ENCODE data around the gene C5.
"Not testable (repeated sequence)": the region's sequence is repeated elsewhere in the genome, so short reads cannot be mapped to it uniquely, and the experiment has no call there.

The C5 gene

DNA sequence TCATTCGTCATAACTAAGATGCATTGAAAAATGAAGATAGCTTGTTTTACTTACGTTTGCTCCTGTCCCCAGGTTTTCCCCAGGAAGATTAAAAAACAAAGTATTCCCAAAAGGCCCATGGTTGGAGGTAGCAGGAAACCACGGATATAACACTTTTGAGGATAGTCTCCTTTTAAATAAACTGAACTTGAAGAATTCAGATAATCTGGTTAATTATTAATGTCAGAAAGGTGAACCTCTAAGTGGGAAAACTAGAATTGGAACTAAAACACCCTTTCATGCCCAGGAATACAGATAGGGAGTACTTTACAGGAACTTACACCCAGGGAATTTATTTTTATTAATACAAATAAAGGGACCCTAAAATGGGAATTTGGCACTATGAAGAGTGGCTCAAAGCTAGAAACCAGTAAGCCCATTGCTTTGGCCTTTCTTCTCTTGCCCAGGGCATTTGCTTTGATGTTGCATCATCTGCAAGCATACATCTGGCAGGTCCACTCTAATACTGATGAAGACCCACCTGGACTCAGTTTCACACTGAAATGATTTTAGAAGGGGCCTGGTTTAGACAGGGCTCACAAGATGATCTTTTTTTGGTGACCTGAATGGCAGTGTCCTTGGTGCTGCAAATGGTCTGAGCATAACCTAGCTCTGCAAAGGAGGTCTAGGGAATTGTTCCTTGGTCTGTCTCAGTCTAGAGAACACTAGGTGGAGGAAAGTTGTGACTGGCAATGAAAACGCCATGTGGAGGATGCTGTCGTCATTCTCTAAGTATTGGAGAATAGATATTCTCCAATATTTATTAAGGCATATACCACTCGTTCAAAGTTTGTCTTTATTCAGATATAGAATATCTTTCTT, at the start of gene C5:
C5 (minus strand) TSS at position 148 of the 861 bp plus-strand sequence; CDS start at position 119, 29 bp downstream.
- in situ Hi-C loops (cut with MboI; ENCODE audit: low sequenced_read_pairs), result no loop called here

DNA sequence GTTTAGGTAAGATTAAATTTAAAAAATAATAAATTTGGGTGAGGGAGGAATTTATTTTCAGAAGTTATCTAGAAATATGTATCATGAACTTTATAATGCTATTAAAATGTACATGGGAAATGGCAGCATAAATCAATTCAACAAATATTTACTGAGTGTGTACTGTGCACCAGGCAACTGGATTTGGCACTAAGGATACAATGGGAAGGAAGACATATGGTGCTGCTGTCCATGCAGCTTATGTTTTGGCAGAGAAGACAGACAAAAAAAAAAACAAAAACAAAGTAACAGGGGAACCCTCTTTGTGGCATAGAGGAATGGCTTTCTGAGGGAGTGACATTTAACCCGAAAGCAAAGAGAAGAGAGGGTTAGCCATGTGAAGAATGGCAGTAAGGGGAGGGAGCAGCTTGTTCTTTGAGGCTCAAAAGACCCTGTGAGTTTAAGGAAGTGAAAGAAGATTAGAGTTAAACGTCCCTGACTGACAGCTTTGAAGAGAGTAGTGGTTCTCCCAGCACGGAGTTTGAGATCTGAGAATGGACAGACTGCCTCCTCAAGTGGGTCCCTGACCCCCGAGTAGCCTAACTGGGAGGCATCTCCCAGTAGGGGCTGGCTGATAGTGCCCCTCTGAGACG, 48.6 kb upstream of the C5 start:
- in situ Hi-C loops (cut with MboI; ENCODE audit: low sequenced_read_pairs), result no loop called here

DNA sequence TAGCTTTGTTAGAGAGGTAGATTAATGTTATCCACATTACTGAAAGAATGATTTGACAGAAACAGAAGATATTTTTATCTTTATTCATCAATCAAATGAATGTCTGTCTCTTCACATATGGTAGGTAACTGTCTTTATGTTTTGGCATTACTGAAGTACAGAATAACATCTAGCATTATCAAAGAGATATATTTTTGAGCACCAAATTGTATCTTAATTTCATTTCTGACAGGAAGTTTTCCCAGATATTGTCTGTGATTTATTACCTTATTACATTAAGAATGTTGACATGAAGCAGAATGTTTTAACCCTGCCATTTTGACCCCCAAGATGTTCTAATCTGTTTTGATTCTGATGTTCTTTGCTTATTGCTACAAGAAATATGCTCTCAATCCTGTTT, 45.0 kb upstream of the C5 start:
- in situ Hi-C loops (cut with MboI; ENCODE audit: low sequenced_read_pairs), result no loop called here

DNA sequence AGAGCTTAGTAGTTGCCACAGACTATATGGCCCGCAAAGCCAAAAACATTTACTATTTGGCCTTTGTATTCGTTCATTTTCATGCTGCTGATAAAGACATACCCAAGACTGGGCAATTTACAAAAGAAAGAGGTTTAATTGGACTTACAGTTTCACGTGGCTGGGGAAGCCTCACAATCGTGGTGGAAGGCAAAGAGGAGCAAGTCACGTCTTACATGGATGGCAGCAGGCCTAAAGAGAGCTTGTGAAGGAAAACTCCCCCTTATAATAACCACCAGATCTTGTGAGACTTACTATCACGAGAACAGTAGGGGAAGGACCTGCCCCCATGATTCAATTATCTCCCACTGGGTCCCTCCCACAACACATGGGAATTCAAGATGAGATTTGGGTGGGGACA, 40.7 kb upstream of the C5 start:
- in situ Hi-C loops (cut with MboI; ENCODE audit: low sequenced_read_pairs), result not testable (repeated sequence)

DNA sequence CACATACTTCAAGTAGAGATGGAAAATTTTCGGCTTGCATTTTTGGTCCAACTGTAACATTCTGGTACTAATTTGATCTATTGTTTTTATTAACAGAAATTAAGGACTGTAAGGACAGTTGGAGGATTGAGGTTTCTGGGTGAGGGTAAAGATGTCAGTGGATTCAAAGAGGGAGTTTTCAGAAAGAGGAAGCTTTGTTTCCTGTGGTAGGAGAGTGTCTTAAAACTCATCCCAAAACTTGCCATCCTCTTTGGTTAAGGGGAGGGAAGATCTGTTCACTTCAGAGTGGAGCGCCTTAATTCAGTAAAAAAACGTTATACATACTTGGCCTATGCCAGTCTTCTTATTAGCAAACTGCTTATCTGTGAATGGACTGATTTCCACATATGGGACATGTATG, 38.5 kb upstream of the C5 start:
- in situ Hi-C loops (cut with MboI; ENCODE audit: low sequenced_read_pairs), result no loop called here

DNA sequence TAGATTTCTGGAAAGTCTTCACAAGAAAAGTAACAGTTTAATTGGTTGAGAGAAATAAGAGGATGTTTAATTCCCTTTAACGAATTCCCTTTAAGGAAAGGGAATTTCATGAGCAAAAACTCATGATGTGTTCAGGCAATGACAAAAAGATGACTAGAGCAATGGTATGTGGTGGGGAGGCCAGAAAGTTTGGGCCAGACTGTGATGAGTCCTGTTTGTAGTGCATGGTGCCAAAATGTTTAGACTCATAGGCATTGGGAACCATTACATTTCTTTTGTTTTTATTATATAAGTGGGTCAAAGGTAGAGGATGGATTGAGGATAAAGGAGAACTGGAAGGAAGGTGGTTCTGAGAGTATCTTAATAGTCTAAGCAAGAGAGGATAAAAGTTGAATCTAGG, 35.6 kb upstream of the C5 start:
- in situ Hi-C loops (cut with MboI; ENCODE audit: low sequenced_read_pairs), result no loop called here

DNA sequence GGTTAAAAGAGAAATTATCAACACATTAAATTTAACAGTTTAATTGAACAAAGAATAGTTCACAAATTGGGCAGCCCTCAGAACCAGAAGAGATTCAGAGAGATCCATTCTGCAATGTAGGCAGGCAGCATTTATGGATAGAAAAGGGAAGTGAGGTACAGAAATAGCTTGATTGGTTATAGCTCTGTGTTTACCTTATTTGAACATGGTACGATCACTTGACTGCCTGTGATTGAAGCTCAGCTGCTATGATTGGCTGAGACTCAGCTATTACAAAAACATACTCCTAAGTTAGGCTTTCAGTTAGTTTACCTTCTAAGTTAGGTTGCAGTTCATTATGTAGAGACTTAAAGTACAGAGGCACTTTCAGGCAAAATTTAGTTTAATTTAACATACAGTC, 32.0 kb upstream of the C5 start:
- in situ Hi-C loops (cut with MboI; ENCODE audit: low sequenced_read_pairs), result no loop called here

DNA sequence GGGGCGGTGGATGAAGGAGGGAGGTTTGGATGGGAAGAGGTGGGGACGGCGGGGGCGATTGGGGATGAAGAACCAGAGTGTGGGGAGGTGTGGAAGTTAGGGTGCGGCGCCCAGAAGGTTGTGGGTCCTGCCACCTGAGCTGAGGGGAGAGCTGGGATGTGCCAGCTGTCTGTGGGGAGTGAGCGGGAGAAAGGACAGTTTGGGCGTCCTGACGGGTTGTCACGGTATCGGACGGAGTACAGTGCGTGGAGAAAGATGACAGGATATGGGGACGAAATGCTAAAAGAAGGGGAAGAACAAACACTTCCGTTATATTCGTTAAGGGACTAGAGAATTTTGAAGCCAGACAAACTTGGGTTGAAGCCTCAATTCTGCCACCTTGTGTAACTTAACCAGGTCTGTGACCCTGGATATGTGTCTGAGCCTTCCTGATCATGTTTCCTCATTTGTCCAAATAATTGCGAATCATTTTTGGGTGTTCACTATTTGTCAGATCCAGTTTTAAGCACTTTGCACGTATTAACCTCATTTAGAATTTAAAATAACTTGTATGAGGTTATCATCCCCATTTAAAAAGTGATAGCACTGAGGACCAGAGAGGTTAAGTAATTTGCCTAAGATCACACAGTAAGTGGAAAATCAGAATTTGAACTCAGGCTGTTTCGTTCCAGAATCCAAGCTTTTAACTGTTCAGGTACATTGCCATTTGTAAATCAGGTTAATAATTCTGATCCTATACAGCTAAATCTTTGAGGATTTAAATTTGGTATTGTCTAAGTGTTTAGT, 25.4 kb upstream of the C5 start:
- in situ Hi-C loops (cut with MboI; ENCODE audit: low sequenced_read_pairs), result no loop called here

DNA sequence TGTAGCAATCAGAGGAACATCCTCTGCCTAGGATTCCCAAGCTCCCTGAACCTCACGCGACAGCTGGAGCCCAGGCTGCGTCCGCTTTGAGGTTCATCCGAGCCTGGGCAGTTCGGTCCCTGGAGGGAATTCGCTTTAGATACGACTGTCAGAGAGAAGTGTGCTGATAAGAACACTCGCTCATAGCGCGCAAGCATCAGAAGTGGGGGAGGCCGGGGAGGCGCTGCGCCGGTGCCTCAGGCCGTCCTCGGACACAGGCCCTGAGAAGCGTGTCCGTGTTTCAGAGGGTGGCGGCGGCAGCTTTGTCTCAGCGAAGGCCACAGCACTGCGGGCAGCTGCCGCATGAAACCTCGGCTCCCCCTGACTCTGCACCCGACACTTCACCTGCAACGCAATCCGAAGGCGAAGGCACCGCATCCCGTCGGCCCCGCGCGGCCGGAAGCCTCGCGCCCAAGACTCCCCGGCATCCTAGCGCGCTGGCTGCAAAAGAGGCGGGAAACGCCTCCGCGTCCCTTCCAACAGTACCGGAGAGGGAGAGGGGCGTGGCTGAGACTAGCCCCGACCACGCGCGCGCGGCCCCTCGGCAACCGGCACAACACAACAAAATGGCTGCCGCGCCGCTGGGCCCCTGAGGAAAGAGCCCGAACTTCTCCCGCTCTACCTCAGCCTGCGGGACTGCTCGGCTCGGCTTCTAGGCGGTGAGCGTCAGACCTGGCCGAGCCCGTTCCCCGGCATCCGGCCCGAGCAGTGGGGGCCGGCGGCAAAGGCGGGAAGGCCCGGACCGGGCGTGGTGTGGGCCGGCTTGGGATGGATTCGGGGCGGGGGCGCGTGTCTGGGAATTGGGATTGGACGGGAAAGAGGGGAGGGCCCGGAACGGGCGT, 24.5 kb upstream of the C5 start, which contains the start of gene CNTRL:
CNTRL (plus strand) TSS at position 586 of the 881 bp plus-strand sequence. CDS start 13,372 bp downstream, outside the sequence.
- in situ Hi-C loops (cut with MboI; ENCODE audit: low sequenced_read_pairs), result no loop called here

DNA sequence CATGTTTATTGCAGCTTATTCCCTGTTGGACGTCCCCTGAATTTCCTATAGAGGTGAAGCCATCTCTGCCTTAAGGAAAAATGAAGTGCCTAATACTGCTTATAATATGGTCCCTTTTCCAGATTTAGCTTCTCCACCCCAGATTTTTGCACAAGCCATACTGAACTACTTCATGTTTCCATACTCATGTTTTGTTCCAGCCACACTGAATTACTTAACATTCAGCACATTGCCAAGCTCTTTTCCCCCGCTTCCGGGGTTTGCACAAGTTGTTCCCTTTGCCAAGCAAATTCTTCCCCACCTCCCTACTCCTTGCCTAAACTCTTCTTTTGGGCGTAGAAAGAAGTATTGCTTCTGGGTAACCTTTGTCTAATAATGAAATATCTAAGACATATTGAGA, 23.0 kb upstream of the C5 start:
- in situ Hi-C loops (cut with MboI; ENCODE audit: low sequenced_read_pairs), result no loop called here

DNA sequence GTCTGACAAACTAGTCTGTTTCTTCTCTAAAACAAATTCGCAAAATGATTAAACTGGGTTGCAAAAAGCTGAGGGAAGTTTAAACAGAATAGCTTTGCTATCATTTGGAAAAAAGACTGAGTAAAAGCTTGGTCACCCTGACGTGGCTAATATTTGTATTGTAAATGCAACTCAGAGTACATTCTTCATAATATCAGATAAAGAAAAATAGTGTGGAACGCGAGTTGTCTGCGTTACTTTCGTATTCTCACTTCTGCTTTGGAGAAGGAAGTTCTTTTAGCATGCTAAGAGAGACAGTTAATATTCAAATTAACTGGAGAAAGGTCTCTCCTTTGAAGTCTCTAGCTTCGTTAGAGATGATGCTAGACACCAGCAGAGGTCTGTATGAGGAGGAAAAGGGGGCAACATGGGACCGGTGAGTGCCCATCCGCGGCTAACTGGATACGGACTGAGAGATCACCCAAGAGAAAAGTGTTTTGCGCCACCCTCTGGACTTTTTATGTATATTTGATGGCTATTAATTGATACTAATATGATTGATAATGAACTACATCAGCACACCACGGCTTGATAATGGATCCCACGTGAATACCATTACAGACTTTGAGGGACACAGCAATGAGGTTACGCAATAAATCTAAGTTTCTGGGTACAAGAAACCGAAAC, 21.8 kb upstream of the C5 start:
- in situ Hi-C loops (cut with MboI; ENCODE audit: low sequenced_read_pairs), result no loop called here

DNA sequence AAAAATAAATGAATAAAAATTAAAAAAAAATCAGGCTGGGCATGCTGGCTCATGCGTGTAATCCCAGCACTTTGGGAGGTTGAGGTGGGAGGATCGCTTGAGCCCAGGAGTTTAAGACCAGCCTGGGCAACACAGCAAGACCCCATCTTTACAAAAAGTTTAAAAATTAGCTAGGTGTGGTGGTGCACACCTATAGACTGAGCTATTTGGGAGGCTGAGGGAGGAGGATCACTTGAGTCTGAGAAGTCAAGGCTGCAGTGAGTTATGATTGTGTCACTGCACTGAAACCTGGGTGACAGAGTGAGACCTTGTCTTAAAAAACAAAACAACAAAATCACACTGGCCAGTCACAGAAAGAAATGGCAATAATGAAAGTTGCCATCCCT, 21.3 kb upstream of the C5 start:
- in situ Hi-C loops (cut with MboI; ENCODE audit: low sequenced_read_pairs), result no loop called here

DNA sequence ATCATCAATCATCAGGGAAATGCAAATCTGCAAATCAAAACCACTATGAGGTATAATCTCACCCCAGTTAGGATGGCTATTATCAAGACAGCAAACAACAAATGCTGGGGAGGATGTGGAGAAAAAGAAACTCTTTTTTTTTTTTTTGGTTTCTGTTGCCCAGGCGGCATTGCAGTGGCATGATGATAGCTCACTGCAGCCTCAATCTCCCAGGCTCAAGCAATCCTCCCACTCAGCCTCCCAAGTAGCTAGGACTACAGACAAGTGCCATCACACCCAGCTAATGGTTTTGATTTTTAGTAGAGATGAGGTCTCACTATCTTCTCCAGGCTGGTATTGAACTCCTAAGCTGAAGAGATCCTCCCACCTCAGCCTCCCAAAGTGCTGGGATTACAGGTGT, 19.3 kb upstream of the C5 start:
- in situ Hi-C loops (cut with MboI; ENCODE audit: low sequenced_read_pairs), result loop anchor here (10.0 kb wide), 1 partner anchor 315 kb away; no protein-coding TSS in a partner anchor

DNA sequence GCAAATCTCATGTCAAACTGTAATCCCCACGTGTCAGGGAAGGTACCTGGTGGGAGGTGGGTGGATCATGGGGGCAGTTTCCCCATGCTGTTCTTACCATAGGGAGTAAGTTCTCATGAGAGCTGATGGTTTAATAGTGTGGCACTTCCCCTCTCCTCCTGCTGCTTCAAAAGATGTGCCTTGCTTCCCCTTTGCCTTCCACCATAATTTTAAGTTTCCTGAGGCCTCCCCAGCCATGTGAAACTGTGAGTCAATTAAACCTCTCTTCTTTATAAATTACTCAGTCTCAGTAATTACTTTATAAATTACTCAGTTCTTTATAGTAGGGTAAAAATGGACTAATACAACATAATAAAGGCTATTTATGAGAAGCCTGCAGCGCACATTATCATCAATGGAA, 17.6 kb upstream of the C5 start:
- in situ Hi-C loops (cut with MboI; ENCODE audit: low sequenced_read_pairs), result loop anchor here (10.0 kb wide), 1 partner anchor 313 kb away; no protein-coding TSS in a partner anchor

DNA sequence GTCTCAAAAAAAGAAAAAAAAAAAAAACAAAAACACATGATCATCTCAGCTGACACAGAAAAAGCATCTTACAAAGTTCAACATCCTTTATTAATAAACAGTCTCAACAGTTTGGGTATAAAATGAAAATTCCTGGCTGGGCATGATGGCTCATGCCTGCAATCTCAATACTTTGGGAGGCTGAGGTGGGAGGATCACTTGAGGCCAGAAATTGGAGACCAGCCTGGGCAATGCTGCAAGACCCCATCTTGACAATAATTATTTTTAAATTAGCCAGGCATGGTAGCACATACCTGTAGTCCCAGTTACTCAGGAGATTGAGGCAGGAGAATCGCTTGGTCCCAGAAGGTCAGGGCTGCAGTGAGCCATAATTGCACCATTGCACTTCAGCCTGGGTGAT, 16.8 kb upstream of the C5 start:
- in situ Hi-C loops (cut with MboI; ENCODE audit: low sequenced_read_pairs), result loop anchor here (10.0 kb wide), 1 partner anchor 312 kb away; no protein-coding TSS in a partner anchor

DNA sequence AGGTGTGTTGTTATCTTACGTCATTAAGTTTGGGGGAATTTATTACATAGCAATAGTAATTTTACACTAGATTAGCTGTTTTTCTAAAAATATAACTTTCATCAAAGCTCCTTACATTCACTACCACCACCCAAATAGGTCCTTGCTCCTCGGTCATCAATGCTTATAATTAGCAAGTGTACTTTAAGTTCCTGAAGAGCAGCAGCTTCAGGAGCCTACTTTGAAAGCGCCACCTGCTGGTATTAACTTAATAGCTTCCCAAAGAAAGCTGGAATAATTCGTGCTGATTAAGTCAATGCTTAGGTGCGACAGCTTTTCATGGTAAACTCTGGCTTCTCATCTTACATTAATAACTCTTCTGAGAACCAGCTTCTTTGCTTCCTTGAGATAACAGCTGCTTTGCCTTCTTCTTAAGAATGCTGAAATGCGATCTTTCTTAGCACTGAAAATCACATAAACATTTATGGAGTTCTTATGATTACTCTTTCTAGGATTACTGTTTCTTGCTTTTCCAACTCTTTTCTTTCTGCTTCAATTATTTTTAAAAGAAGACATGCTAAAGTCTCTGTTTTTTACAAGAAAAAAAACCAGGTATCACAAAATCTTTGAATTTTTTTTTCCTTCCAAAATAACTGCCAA, 10.0 kb upstream of the C5 start:
- in situ Hi-C loops (cut with MboI; ENCODE audit: low sequenced_read_pairs), result loop anchor here (10.0 kb wide), 1 partner anchor 305 kb away; no protein-coding TSS in a partner anchor

DNA sequence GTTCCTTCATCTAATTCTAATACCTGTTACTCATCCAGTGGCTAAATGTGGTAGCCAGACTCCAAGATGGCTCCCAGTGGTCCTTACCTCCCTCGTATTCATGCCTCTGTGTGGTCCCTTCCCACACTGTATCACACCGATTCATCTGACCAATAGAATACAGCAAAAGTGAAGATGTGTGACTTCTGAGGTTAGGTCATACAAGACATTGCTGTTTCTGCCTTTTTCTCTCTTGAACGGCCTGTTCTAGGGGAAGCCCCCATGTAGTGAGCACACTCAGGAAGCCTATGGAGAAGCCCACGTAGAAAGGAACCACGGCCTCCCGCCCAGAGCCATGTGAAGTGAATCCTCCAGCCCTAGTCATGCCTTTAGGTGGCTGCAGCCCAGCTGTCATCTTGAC, 9.4 kb upstream of the C5 start:
- in situ Hi-C loops (cut with MboI; ENCODE audit: low sequenced_read_pairs), result no loop called here

DNA sequence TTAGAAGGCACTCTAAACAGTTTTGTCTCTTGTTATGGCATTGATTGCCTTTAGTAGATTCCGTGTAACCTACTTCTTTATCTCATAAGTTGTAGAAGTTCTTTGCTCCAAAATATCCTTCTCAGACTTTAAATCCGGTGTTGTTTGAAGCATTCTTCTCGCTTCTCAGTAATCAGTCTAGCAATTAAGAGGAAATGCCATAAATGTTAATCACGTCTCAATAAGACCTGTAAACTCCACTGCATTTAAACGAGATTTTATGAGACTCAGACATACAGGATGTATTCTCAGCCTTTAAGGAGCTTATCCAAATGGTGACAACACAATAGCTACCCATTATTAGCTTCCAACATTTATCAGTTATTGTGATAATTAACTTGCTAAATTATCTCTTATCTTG, 7.7 kb upstream of the C5 start:
- in situ Hi-C loops (cut with MboI; ENCODE audit: low sequenced_read_pairs), result no loop called here

DNA sequence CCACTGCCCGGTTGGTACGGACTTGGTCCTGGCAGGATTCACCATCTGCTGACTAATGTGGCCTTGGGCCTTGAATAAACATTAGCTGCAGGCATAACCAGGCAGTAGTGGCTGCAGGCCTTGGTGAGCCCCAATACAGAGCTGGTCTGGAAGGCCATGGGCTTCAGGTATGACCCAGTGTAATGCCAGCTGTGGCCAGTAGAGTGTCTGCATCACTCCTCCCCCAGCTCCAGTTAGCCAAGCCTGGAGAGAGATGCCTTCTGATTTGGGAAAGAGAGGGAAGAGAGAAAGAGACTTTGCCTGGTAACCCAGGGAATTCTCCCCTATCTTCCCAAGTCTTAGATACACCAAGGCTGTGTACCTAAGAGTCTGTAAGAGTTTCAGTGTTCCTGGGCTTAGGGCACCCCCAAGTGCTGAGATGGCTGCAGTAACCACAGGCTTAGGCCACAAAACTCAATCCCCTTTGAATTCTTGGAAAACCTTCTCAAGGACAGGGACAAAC, 5.6 kb upstream of the C5 start:
- in situ Hi-C loops (cut with MboI; ENCODE audit: low sequenced_read_pairs), result no loop called here
